IMR-90 (cell line): Measurements from ENCODE around the gene FGGY. TPM values are rescaled to one million over a fixed set of nuclear protein-coding genes. Genes with fewer than 3 reads are reported as not detected.

Experiments
- ATAC-seq: fragments of 200-7000 bp; cut with Tn5 transposase; 2 replicates; pipeline ENCODE4 v1.9.1; 2020; ENCODE audit warnings: low read depth, mild to moderate bottlenecking, moderate library complexity
- BruUV-seq: library from RNA; stranded (reverse); fragments of 400-500 nt; replicated peaks from 2 replicates; lab custom pipeline; 2021; lab: Mats Ljungman, UMichigan
- CTCF ChIA-PET: fragments of 300-600 bp; formaldehyde crosslinking; extraction: SDS; loops from one replicate; lab custom pipeline; 2021; ENCODE audit warnings: antibody characterized with exemption; lab: Yijun Ruan, JAX
- POLR2A ChIA-PET: fragments of 300-600 bp; sonication (Branson Sonifier 250); formaldehyde crosslinking; loops from one replicate; lab custom pipeline; 2022; ENCODE audit warnings: antibody characterized with exemption; ENCODE audit not compliant: unreplicated experiment; lab: Charles Lee
- DNase-seq: peaks from one replicate; pipeline ENCODE4 v3.0.0; 2013
- H2AFZ ChIP-seq: replicated peaks from 2 replicates; pipeline ENCODE3; 2013; ENCODE audit warnings: low read length, mild to moderate bottlenecking; ENCODE audit not compliant: poor library complexity
- H2AK5ac ChIP-seq: 2 replicates; pipeline ENCODE4 v1.6.1; 2013; ENCODE audit warnings: low read depth, low read length, inconsistent platforms
- H2AK9ac ChIP-seq: replicated peaks from 2 replicates; pipeline ENCODE3; 2013; ENCODE audit warnings: mild to moderate bottlenecking, low read depth, low read length, moderate library complexity; ENCODE audit not compliant: poor library complexity
- H2BK120ac ChIP-seq: 2 replicates; pipeline ENCODE4 v1.6.1; 2013; ENCODE audit warnings: low read depth, low read length, inconsistent platforms
- H2BK15ac ChIP-seq: 3 replicates; pipeline ENCODE4 v1.6.1; 2013; ENCODE audit warnings: low read depth, low read length, inconsistent platforms
- H2BK20ac ChIP-seq: 2 replicates; pipeline ENCODE4 v1.6.1; 2013; ENCODE audit warnings: low read depth, mild to moderate bottlenecking, inconsistent platforms, low read length, moderate library complexity
- H2BK5ac ChIP-seq: 2 replicates; pipeline ENCODE4 v1.6.1; 2013; ENCODE audit warnings: mild to moderate bottlenecking, low read depth, low read length, inconsistent platforms; ENCODE audit not compliant: poor library complexity, severe bottlenecking
- H3K14ac ChIP-seq: replicated peaks from 2 replicates; pipeline ENCODE4 v1.6.1; 2013; ENCODE audit warnings: low read depth, low read length, inconsistent platforms
- H3K18ac ChIP-seq: 2 replicates; pipeline ENCODE4 v1.6.1; 2013; ENCODE audit warnings: low read depth, low read length, control low read depth
- H3K23ac ChIP-seq: 2 replicates; pipeline ENCODE4 v1.6.1; 2013; ENCODE audit warnings: low read depth, low read length, inconsistent platforms
- H3K27ac ChIP-seq: 2 replicates; pipeline ENCODE4 v1.5.1; 2013; ENCODE audit warnings: mild to moderate bottlenecking, control low read depth, low read length; ENCODE audit not compliant: insufficient read depth
- H3K27me3 ChIP-seq: 2 replicates; pipeline ENCODE4 v1.6.1; 2013; ENCODE audit warnings: low read length; ENCODE audit not compliant: control insufficient read depth, insufficient read depth
- H3K36me3 ChIP-seq: 2 replicates; pipeline ENCODE4 v1.6.1; 2013; ENCODE audit warnings: low read length, mixed read lengths; ENCODE audit not compliant: control insufficient read depth, insufficient read depth
- H3K4ac ChIP-seq: 2 replicates; pipeline ENCODE4 v1.6.1; 2013; ENCODE audit warnings: low read depth, low read length, inconsistent platforms
- H3K4me1 ChIP-seq: 2 replicates; pipeline ENCODE4 v1.6.1; 2013; ENCODE audit warnings: low read length, mixed read lengths; ENCODE audit not compliant: control insufficient read depth, insufficient read depth
- H3K4me2 ChIP-seq: 2 replicates; pipeline ENCODE4 v1.6.1; 2013; ENCODE audit warnings: low read depth, mild to moderate bottlenecking, control low read depth, low read length, moderate library complexity
- H3K4me3 ChIP-seq: 2 replicates; pipeline ENCODE4 v1.5.1; 2013; ENCODE audit warnings: low read depth, mild to moderate bottlenecking, control low read depth, low read length, moderate library complexity; ENCODE audit not compliant: insufficient read depth
- H3K56ac ChIP-seq: 2 replicates; pipeline ENCODE4 v1.6.1; 2013; ENCODE audit warnings: low read length, inconsistent platforms; ENCODE audit not compliant: insufficient read depth; ENCODE audit errors: extremely low read depth
- H3K79me1 ChIP-seq, 2 experiments: 2 replicates each; pipeline ENCODE4 v1.6.1; 2013; ENCODE audit warnings: low read length in 2 of 2, inconsistent platforms in 1 of 2, low read depth in 1 of 2
- H3K9ac ChIP-seq: 2 replicates; pipeline ENCODE4 v1.6.1; 2013; ENCODE audit warnings: low read depth, low read length, control low read depth
- H3K9me1 ChIP-seq: 2 replicates; pipeline ENCODE4 v1.6.1; 2013; ENCODE audit warnings: low read length, inconsistent platforms; ENCODE audit not compliant: insufficient read depth
- H3K9me3 ChIP-seq: 2 replicates; pipeline ENCODE4 v1.6.1; 2013; ENCODE audit warnings: low read length; ENCODE audit not compliant: control insufficient read depth, insufficient read depth
- H4K20me1 ChIP-seq: 2 replicates; pipeline ENCODE4 v1.6.1; 2013; ENCODE audit warnings: low read length, inconsistent platforms; ENCODE audit not compliant: insufficient read depth
- H4K5ac ChIP-seq: 2 replicates; pipeline ENCODE4 v1.6.1; 2013; ENCODE audit warnings: mild to moderate bottlenecking, low read depth, low read length, control low read depth
- H4K8ac ChIP-seq, 2 experiments: 2 replicates each; pipeline ENCODE4 v1.6.1; 2013; ENCODE audit warnings: low read depth in 2 of 2, low read length in 2 of 2, control low read depth in 1 of 2, inconsistent platforms in 1 of 2
- H4K91ac ChIP-seq: 2 replicates; pipeline ENCODE4 v1.6.1; 2013; ENCODE audit warnings: low read depth, low read length, inconsistent platforms; ENCODE audit not compliant: insufficient read depth
- BHLHE40 ChIP-seq: fragments of 150-350 bp; IDR thresholded peaks from 2 replicates; pipeline ENCODE4 v1.6.1; 2016; ENCODE audit warnings: mild to moderate bottlenecking, low read depth, low read length
- CEBPB ChIP-seq: IDR thresholded peaks from 2 replicates; pipeline ENCODE4 v1.6.1; 2012; ENCODE audit warnings: low read depth, low read length, improper control_type of control experiment
- CHD1 ChIP-seq: IDR thresholded peaks from 2 replicates; pipeline ENCODE4 v1.6.1; 2012; ENCODE audit warnings: low read depth, low read length, improper control_type of control experiment
- FOS ChIP-seq: fragments of 150-350 bp; IDR thresholded peaks from 2 replicates; pipeline ENCODE4 v1.6.1; 2016; ENCODE audit warnings: low read depth, low read length
- MAFK ChIP-seq: IDR thresholded peaks from 2 replicates; pipeline ENCODE4 v1.6.1; 2012; ENCODE audit warnings: low read depth, low read length, improper control_type of control experiment
- MAZ ChIP-seq: IDR thresholded peaks from 2 replicates; pipeline ENCODE4 v1.6.1; 2012; ENCODE audit warnings: low read depth, mild to moderate bottlenecking, low read length, improper control_type of control experiment, moderate library complexity, borderline replicate concordance
- MXI1 ChIP-seq: IDR thresholded peaks from 2 replicates; pipeline ENCODE4 v1.6.1; 2012; ENCODE audit warnings: low read depth, mild to moderate bottlenecking, low read length, moderate library complexity, borderline replicate concordance
- NFE2L2 ChIP-seq: fragments of 150-350 bp; IDR thresholded peaks from 2 replicates; pipeline ENCODE4 v1.6.1; 2016; ENCODE audit warnings: low read depth, mild to moderate bottlenecking, low read length
- POLR2A ChIP-seq: IDR thresholded peaks from 2 replicates; pipeline ENCODE4 v1.6.1; 2012; ENCODE audit warnings: mild to moderate bottlenecking, low read depth, low read length
- RAD21 ChIP-seq: IDR thresholded peaks from 2 replicates; pipeline ENCODE4 v1.6.1; 2012; ENCODE audit warnings: low read length, improper control_type of control experiment
- RCOR1 ChIP-seq: IDR thresholded peaks from 2 replicates; pipeline ENCODE4 v1.6.1; 2012; ENCODE audit warnings: mild to moderate bottlenecking, low read length, improper control_type of control experiment; ENCODE audit not compliant: insufficient replicate concordance
- RFX5 ChIP-seq: IDR thresholded peaks from 2 replicates; pipeline ENCODE4 v1.8.0; 2012; ENCODE audit warnings: low read depth, mild to moderate bottlenecking, low read length, moderate library complexity
- SMC3 ChIP-seq: fragments of 150-350 bp; IDR thresholded peaks from 2 replicates; pipeline ENCODE4 v1.6.1; 2016; ENCODE audit warnings: low read depth, mild to moderate bottlenecking, antibody characterized with exemption, low read length, moderate library complexity
- WGBS, 2 experiments: methylation state at CpG; one replicate each; pipeline versions ENCODE4 v1.1.5 to v1.1.7; 2013; ENCODE audit warnings: missing lambda C conversion rate in 2 of 2; ENCODE audit not compliant: insufficient read length in 1 of 2; ENCODE audit errors: extremely low coverage in 2 of 2; 5-methylcytosine and 5-hydroxymethylcytosine counted together
- dilution Hi-C: fragments of 300-500 bp; cut with HindIII; formaldehyde crosslinking; loops from one replicate; pipeline ENCODE4 v1.14.3; 2018; ENCODE audit warnings: low sequenced_read_pairs; ENCODE audit not compliant: unreplicated experiment
- in situ Hi-C: fragments of 300-500 bp; cut with MboI; formaldehyde crosslinking; loops from 3 replicates; pipeline ENCODE4 v1.14.3; 2019; ENCODE audit warnings: low sequenced_read_pairs, inconsistent platforms, mixed read lengths
- intact Hi-C: fragments of 100-400 bp; cut with micrococcal nuclease; formaldehyde crosslinking; loops from 2 replicates; pipeline ENCODE4 v1.10.0; 2022
- polyA plus RNA-seq, 3 experiments: library from polyadenylated mRNA; depleted of rRNA; stranded (reverse); fragments of >200 nt; gene quantifications; 2 replicates each; pipeline ENCODE4 v1.2.3, GENCODE V29; 2012; ENCODE audit warnings: low replicate concordance in 1 of 3
- total RNA-seq: library from RNA; depleted of rRNA; stranded (reverse); fragments of >200 nt; gene quantifications from 2 replicates; pipeline ENCODE4 v1.2.3, GENCODE V29; 2012
- TF ChIP-seq, protein P1 (sequence below): fragments of 150-350 bp; IDR thresholded peaks from 2 replicates; pipeline ENCODE4 v1.6.1; 2017; ENCODE audit warnings: mild to moderate bottlenecking, antibody characterized with exemption, low read length, low read depth
- TF ChIP-seq, protein P2 (sequence below): conservative IDR thresholded peaks from 2 replicates; pipeline ENCODE4 v1.5.1; 2012; ENCODE audit warnings: mild to moderate bottlenecking, low read depth, low read length, improper control_type of control experiment
- TF ChIP-seq, protein P3 (sequence below): fragments of 150-350 bp; IDR thresholded peaks from 2 replicates; pipeline ENCODE4 v1.6.1; 2016; ENCODE audit warnings: low read depth, mild to moderate bottlenecking, low read length, moderate library complexity, borderline replicate concordance

The FGGY gene
- total and polyA plus RNA-seq, 2 of the 4 experiments (the other 2 are of a cell fraction) = 5.6 to 14.0 TPM

- no peak overlapping the region for H2BK5ac ChIP-seq
- ChIA-PET CTCF (no interaction called here), POLR2A (no interaction called here)
- H3K27me3 ChIP-seq = no peaks in the 10 kb centered on the region
- no peak overlapping the region; the same call in 1 of the 2 replicates for H2AK5ac ChIP-seq
- ATAC-seq = no peak
- H3K4me1 ChIP-seq = no peaks in the 10 kb centered on the region
- TF ChIP-seq CEBPB (no peak), NFE2L2 (no peak), RCOR1 (no peak), MAZ (no peak), RAD21 (no peak), FOS (no peak), MAFK (no peak), CHD1 (no peak), BHLHE40 (no peak), SMC3 (no peak), POLR2A (no peak), MXI1 (no peak), RFX5 (no peak)
- TF ChIP-seq, protein P1, sequence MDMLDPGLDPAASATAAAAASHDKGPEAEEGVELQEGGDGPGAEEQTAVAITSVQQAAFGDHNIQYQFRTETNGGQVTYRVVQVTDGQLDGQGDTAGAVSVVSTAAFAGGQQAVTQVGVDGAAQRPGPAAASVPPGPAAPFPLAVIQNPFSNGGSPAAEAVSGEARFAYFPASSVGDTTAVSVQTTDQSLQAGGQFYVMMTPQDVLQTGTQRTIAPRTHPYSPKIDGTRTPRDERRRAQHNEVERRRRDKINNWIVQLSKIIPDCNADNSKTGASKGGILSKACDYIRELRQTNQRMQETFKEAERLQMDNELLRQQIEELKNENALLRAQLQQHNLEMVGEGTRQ = no peak
- TF ChIP-seq, protein P2, sequence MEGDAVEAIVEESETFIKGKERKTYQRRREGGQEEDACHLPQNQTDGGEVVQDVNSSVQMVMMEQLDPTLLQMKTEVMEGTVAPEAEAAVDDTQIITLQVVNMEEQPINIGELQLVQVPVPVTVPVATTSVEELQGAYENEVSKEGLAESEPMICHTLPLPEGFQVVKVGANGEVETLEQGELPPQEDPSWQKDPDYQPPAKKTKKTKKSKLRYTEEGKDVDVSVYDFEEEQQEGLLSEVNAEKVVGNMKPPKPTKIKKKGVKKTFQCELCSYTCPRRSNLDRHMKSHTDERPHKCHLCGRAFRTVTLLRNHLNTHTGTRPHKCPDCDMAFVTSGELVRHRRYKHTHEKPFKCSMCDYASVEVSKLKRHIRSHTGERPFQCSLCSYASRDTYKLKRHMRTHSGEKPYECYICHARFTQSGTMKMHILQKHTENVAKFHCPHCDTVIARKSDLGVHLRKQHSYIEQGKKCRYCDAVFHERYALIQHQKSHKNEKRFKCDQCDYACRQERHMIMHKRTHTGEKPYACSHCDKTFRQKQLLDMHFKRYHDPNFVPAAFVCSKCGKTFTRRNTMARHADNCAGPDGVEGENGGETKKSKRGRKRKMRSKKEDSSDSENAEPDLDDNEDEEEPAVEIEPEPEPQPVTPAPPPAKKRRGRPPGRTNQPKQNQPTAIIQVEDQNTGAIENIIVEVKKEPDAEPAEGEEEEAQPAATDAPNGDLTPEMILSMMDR = no peak
- TF ChIP-seq, protein P3, sequence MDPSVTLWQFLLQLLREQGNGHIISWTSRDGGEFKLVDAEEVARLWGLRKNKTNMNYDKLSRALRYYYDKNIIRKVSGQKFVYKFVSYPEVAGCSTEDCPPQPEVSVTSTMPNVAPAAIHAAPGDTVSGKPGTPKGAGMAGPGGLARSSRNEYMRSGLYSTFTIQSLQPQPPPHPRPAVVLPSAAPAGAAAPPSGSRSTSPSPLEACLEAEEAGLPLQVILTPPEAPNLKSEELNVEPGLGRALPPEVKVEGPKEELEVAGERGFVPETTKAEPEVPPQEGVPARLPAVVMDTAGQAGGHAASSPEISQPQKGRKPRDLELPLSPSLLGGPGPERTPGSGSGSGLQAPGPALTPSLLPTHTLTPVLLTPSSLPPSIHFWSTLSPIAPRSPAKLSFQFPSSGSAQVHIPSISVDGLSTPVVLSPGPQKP = no peak
- H2BK20ac ChIP-seq = no peak overlapping the region; the same call in 1 of the 2 replicates
- DNase-seq = peak; percentile 36
- H3K9ac ChIP-seq = no peak overlapping the region
- peak overlapping the region; percentile 34 for H2AK9ac ChIP-seq
- peak overlapping the region; percentile 40 for H2AFZ ChIP-seq
- dilution Hi-C loops = no loop called here
- H4K20me1 ChIP-seq = no peaks in the 10 kb centered on the region
- intact Hi-C loops = no loop called here
- H4K91ac ChIP-seq = no peak overlapping the region
- no peak overlapping the region for H2BK120ac ChIP-seq
- H3K4me3 ChIP-seq = no peak overlapping the region
- H3K4ac ChIP-seq = peak overlapping the region; percentile 19; the same call in 1 of the 2 replicates
- in situ Hi-C loops = no loop called here
- H3K79me1 ChIP-seq = 0 out of 4 replicates have a peak, but pooled peaks cover 0 to 4% of the 10 kb centered on the region in 2 experiments
- H3K18ac ChIP-seq = no peak overlapping the region; the same call in 1 of the 2 replicates
- no peak overlapping the region for H3K56ac ChIP-seq
- no peaks in the 10 kb centered on the region for H3K36me3 ChIP-seq
- H3K14ac ChIP-seq = no peak overlapping the region
- no TSS peak for BruUV-seq
- H3K9me1 ChIP-seq = no peaks in the 10 kb centered on the region
- H4K8ac ChIP-seq = no peak overlapping the region
- no peak overlapping the region for H4K5ac ChIP-seq
- no CpG with 5 or more reads among the region's 3 CpGs for WGBS, 2 experiments
- H3K9me3 ChIP-seq = peaks cover 2% of the 10 kb centered on the region; the same call in 1 of the 2 replicates
- no peak overlapping the region for H3K4me2 ChIP-seq
- H3K23ac ChIP-seq = no peak overlapping the region
- no peak overlapping the region for H3K27ac ChIP-seq
- H2BK15ac ChIP-seq = 0 out of 3 replicates have a peak overlapping the region, but pooled peaks have one; percentile 19
These were observed 104.7 kb downstream of the FGGY start for GRCh38 chr1:59401581-59401980.
